Measurements from ENCODE around the gene JAZF1. TPM values are rescaled to one million over a fixed set of nuclear protein-coding genes. Genes with fewer than 3 reads are reported as not detected.

JAZF1 gene
- total RNA-seq, 2 experiments from 2014 or later, result 5.2 to 7.6 TPM

DNA sequence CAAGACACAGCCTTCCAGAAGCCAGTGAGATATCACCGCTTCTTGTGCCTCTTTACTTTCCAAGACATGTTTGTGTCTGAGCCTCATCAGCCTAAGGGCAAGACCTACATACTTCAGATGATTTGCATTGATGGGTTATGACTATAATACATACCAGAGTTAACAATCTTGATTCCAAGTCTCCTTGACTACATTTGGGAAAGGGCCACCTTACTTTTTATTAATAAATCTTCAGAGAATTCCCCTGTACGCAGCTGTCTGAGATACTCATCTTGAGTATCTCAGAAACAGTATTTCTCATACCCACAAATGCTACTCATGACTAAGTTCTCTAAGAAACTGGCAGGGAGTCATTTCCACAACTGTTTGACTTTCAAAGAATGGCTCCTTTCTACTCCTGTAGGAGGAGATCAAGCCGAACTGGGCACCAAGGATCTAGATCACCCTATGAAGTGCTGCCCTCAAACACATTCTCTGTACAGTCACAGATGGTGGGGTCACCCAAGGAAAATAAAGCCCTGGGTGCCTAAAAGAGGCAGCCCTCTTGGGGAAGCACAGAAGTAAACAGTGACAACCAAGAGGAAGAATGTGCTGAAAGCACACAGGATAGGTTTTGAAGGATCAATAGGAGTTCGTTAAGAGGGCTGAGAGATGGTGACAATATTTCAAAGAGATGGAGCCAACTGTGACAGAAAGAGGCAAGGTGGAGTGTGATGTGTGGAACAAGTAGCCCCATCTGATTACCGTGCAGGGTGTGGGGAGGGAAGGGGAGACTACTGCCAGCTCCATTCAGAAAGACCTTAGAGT, 138.9 kb downstream of the JAZF1 start:
- H3K27ac Mint-ChIP-seq, result no peak overlapping the region
- ChIA-PET CTCF (interaction anchor here (0.8 to 1.4 kb wide), 2 partner anchors 13 to 20 kb away, joined by 3 read pairs; no protein-coding TSS in a partner anchor), POLR2A (no interaction called here)
- no peaks in the 10 kb centered on the region for H3K36me3 Mint-ChIP-seq (ENCODE audit: low read depth)
- no peak overlapping the region for H3K4me3 Mint-ChIP-seq
- H3K9me3 Mint-ChIP-seq, result no peaks in the 10 kb centered on the region
- peaks cover 12% of the 10 kb centered on the region for H3K27me3 Mint-ChIP-seq
- peaks cover 13% of the 10 kb centered on the region for H3K4me1 Mint-ChIP-seq
- DNase-seq, result no peak

DNA sequence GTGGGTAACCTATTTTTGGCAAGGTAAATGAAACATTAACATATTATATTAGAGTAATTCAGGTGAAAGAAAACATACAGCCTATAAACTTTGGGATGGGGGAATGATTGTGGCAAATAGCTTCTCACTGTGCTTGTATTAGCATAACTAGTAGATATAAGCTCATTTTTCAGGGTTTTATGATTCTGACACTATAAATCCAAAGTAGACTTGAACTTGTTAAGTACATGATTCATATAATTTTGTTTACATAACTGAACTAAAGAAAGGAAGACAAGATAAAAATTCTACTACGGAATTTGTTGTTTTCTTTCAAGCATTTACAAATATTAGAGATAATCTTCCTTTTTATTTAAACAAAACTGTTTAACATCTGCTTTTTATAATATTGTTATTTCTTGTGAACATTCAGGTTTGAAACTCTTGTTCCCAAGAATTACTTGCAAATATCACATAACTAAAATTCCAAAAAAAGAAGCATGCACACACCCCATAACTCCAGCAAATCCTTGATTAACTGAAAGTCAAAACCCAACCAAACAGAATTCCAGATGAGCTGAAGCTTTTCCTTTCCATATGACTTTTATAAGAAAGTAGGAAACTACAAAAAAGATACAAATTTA, 142.3 kb downstream of the JAZF1 start:
- H3K36me3 Mint-ChIP-seq (ENCODE audit: low read depth), result no peaks in the 10 kb centered on the region
- peaks cover 19% of the 10 kb centered on the region for H3K4me1 Mint-ChIP-seq
- H3K27me3 Mint-ChIP-seq, result peaks cover 11% of the 10 kb centered on the region
- CTCF ChIA-PET, result interaction anchor here (0.7 to 1.5 kb wide), 2 partner anchors 24 to 59 kb away, joined by 3 read pairs; no protein-coding TSS in a partner anchor
- H3K4me3 Mint-ChIP-seq, result no peak overlapping the region
- no peak for DNase-seq
- no peaks in the 10 kb centered on the region for H3K9me3 Mint-ChIP-seq
- POLR2A ChIA-PET, result no interaction called here
- no peak overlapping the region for H3K27ac Mint-ChIP-seq

DNA sequence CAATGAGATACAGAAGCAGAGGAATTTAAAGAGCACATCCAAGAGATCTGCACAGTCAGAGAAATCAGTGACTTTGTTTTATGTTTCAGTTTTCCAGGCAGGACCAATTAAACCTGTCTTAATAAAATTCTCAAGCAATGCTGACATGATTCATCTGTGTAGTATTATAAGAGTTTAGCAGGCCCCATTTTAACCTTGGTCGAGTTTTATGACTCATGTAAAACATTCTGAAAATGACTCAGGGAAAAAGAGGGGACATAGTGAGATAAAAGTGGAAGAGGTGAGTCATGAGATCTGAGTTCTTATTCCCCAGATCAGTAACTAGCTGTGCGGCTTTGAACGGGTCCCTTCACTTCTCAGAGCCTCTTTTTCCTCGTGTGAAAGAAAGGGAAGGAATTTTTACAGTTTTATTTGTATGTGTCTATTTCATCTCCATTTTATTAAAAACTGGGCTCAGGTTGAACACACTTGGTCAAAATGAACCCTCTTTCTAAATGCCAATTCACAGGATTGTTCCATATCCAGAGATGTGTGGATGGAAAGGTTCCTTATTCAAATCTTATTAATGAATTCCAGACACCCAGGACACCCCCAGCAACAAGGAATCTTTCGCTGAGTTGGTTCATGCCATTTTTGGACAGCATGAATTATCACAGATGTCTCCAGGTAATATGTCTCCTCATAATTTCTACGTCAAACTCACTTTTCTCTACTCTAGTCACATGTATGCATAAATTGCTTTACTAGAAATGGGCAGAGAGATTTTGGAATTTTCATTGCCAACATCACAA, 143.2 kb downstream of the JAZF1 start:
- H3K9me3 Mint-ChIP-seq, result no peaks in the 10 kb centered on the region
- POLR2A ChIA-PET, result interaction anchor here (0.6 kb wide), 1 partner anchor 240 kb away, joined by 3 read pairs; no protein-coding TSS in a partner anchor
- CTCF ChIA-PET, result interaction anchor here (1.5 kb wide), 1 partner anchor 60 kb away, joined by 3 read pairs; no protein-coding TSS in a partner anchor
- no peaks in the 10 kb centered on the region for H3K36me3 Mint-ChIP-seq (ENCODE audit: low read depth)
- peaks cover 20% of the 10 kb centered on the region for H3K4me1 Mint-ChIP-seq
- no peak overlapping the region for H3K4me3 Mint-ChIP-seq
- no peak overlapping the region for H3K27ac Mint-ChIP-seq
- DNase-seq, result no peak
- peaks cover 11% of the 10 kb centered on the region for H3K27me3 Mint-ChIP-seq

DNA sequence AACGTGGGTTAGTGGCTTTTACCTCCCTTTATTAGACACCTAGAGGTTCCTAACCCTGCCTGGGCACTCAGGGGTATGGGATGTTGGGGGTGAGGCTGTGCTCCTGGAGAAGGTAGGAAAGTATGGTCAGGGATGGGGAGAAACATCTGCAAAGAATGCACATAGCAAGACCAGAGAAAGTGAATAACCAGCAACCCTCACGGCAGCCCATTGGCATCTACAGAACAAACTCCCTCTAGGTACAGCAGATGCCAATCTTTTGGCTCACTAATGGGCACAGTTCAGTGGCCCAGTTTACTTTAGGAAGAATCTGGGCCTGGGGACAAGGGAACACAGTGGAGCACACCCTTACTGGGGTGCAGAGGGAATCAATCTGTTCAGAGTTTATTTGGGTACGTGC, 143.9 kb downstream of the JAZF1 start:
- H3K36me3 Mint-ChIP-seq (ENCODE audit: low read depth), result no peaks in the 10 kb centered on the region
- CTCF ChIA-PET, result no interaction called here
- H3K27me3 Mint-ChIP-seq, result peaks cover 13% of the 10 kb centered on the region
- no peaks in the 10 kb centered on the region for H3K9me3 Mint-ChIP-seq
- DNase-seq, result no peak
- no peak overlapping the region for H3K27ac Mint-ChIP-seq
- peaks cover 20% of the 10 kb centered on the region for H3K4me1 Mint-ChIP-seq
- H3K4me3 Mint-ChIP-seq, result no peak overlapping the region
- POLR2A ChIA-PET, result no interaction called here

DNA sequence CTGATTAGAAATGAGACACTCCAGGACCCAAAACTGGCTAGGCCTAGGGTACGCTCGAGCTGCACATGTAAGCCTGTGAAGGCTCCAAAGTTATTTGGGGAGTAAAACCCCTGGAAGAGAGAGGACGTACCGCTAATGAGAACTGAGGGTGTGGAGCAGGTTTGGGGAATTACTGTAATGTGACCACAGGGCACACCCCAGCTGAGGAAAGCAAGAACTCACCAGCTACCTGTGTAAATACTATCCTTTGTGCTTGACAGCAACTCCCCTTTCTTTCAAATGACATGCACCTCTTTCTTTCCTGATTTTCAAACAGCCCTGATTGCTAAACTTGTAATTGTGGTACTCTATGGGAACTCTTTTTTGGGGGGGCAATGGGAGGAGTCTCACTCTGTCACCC, 147.2 kb downstream of the JAZF1 start:
- H3K27ac Mint-ChIP-seq, result no peak overlapping the region
- DNase-seq, result no peak
- ChIA-PET CTCF (no interaction called here), POLR2A (no interaction called here)
- no peaks in the 10 kb centered on the region for H3K9me3 Mint-ChIP-seq
- H3K36me3 Mint-ChIP-seq (ENCODE audit: low read depth), result no peaks in the 10 kb centered on the region
- peaks cover 20% of the 10 kb centered on the region for H3K4me1 Mint-ChIP-seq
- H3K27me3 Mint-ChIP-seq, result peaks cover 12% of the 10 kb centered on the region
- no peak overlapping the region for H3K4me3 Mint-ChIP-seq

DNA sequence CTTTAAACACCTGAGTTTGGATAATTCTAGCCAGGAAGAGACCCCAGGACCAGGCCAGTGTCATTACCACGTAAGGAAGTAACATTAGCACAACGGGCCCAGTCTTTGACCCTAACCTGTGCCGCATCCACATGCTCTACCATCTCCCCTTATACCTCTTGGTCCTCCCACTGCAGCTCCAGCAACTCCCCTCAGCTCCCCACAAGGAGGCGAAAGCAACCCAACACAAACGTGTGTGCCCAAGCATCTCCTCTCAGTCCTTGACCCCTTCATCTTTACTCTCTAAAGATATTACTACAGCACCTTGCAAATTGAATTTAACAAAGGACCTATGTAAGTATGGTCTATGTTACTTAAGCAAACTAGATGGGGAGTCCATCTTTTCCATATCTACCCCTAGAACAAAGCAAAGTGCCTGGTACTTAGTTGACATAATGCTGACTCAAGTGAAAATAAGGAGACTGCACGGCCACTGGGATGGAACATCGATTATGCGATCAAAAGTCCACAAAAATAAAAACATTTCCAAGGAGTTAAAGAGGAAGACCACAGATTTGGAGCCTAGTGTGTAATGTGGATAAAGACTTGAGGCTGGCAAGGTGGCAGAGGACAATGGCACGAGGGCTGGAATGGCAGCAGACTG, 147.7 kb downstream of the JAZF1 start:
- H3K4me1 Mint-ChIP-seq, result peaks cover 19% of the 10 kb centered on the region
- no peak overlapping the region for H3K4me3 Mint-ChIP-seq
- POLR2A ChIA-PET, result no interaction called here
- CTCF ChIA-PET, result no interaction called here
- no peaks in the 10 kb centered on the region for H3K36me3 Mint-ChIP-seq (ENCODE audit: low read depth)
- DNase-seq, result no peak
- peaks cover 8% of the 10 kb centered on the region for H3K27me3 Mint-ChIP-seq
- H3K27ac Mint-ChIP-seq, result no peak overlapping the region
- no peaks in the 10 kb centered on the region for H3K9me3 Mint-ChIP-seq

DNA sequence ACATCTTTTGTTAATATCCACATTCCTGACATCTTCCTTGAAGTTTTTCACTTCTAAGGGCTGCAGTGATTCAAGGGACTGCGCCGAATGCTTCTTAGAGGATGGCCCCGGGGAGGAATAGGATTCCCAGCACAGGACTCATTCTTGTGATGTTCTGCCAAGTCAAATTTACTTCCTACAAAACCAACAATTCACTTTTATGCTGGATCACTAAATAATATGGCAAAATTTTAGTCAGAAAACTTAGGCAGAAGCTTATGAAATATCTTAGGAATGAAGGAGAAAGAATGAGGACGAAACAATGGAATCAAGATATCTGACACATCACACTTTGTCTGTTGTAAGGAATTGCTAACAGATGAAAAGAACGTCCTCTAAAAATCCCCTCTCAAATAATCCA, 151.5 kb downstream of the JAZF1 start:
- no peak overlapping the region for H3K4me3 Mint-ChIP-seq
- H3K27me3 Mint-ChIP-seq, result peaks cover 2% of the 10 kb centered on the region
- H3K36me3 Mint-ChIP-seq (ENCODE audit: low read depth), result no peaks in the 10 kb centered on the region
- ChIA-PET CTCF (no interaction called here), POLR2A (no interaction called here)
- DNase-seq, result no peak
- no peak overlapping the region for H3K27ac Mint-ChIP-seq
- peaks cover 7% of the 10 kb centered on the region for H3K4me1 Mint-ChIP-seq
- no peaks in the 10 kb centered on the region for H3K9me3 Mint-ChIP-seq

DNA sequence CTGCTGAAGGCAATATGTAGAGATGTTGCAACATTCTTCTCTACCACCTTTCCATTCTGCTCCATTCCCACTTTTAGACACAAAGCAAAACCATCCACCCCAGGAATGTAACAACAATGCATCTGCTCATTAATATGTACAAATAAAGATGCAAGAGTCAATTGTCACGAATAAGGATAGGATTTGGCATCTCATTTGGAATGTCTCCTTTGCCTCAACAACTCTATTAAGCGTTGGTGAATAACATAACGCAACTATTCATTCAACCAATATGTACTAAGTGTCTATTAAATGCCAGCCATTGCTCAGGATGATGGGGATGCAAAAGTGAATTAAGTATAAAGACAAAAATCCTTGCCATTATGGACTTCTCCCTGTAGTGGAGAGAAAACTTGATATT, 152.1 kb downstream of the JAZF1 start:
- no peak for DNase-seq
- H3K27me3 Mint-ChIP-seq, result peaks cover 2% of the 10 kb centered on the region
- no peaks in the 10 kb centered on the region for H3K36me3 Mint-ChIP-seq (ENCODE audit: low read depth)
- H3K9me3 Mint-ChIP-seq, result no peaks in the 10 kb centered on the region
- no peak overlapping the region for H3K4me3 Mint-ChIP-seq
- peaks cover 4% of the 10 kb centered on the region for H3K4me1 Mint-ChIP-seq
- ChIA-PET POLR2A (no interaction called here), CTCF (no interaction called here)
- H3K27ac Mint-ChIP-seq, result no peak overlapping the region

DNA sequence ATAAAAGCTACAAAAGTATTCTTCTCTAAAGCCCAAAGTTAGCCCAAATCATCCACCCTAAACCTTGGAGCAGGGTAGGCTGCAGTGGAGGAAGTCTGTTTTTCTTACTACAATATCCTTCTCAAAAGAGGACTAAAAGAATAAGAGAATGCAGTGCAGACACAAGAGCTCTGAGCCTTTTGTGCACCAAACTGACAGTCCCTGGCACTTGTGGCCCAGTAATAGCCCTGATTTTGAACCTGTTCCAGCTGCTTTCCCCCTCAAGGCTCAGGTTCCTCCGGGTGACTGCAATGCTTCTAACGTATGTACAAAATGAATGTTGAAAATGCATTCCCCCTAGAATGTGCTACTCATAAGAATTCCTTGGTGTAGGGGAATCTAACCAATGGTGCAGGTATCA, 154.4 kb downstream of the JAZF1 start:
- Mint-ChIP-seq H3K9me3 (no peaks in the 10 kb centered on the region), H3K4me1 (peaks cover 2% of the 10 kb centered on the region), H3K27me3 (no peaks in the 10 kb centered on the region), H3K36me3 (ENCODE audit: low read depth) (no peaks in the 10 kb centered on the region), H3K27ac (no peak overlapping the region), H3K4me3 (no peak overlapping the region)
- POLR2A ChIA-PET, result no interaction called here
- DNase-seq, result no peak
- CTCF ChIA-PET, result interaction anchor here (1.5 kb wide), 1 partner anchor 10 kb away, joined by 4 read pairs; no protein-coding TSS in a partner anchor

DNA sequence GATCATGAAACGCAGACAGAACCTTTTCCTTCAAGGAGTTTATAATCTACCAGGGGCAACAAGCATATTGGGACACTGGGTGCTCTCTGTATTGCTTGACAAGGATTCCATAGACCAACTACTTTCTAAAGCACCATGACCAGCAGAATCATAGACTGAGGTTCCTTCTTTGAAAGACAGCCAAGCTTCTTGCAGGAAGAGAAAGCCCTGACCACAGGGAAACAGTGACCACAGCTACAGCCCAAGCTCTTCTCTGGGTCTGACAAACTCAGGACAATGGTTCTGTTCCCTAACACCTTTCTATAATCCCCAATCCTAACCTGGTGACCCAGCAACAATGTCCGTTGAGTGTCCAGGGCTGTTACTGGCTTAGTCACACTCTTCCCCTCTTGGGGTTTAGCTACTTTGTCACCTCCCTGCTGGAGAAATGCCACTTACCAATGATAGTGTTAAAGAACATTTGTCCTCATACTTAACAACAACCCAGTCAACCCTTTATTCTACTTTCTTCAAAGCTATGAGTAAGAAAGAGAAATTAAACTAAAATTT, 155.7 kb downstream of the JAZF1 start:
- POLR2A ChIA-PET, result no interaction called here
- Mint-ChIP-seq H3K4me3 (no peak overlapping the region), H3K27me3 (no peaks in the 10 kb centered on the region), H3K4me1 (peaks cover 4% of the 10 kb centered on the region), H3K27ac (no peak overlapping the region), H3K9me3 (no peaks in the 10 kb centered on the region), H3K36me3 (ENCODE audit: low read depth) (no peaks in the 10 kb centered on the region)
- no peak for DNase-seq
- CTCF ChIA-PET, result interaction anchor here (1.1 to 1.5 kb wide), 2 partner anchors 9 to 53 kb away, joined by 3 to 4 read pairs; no protein-coding TSS in a partner anchor

DNA sequence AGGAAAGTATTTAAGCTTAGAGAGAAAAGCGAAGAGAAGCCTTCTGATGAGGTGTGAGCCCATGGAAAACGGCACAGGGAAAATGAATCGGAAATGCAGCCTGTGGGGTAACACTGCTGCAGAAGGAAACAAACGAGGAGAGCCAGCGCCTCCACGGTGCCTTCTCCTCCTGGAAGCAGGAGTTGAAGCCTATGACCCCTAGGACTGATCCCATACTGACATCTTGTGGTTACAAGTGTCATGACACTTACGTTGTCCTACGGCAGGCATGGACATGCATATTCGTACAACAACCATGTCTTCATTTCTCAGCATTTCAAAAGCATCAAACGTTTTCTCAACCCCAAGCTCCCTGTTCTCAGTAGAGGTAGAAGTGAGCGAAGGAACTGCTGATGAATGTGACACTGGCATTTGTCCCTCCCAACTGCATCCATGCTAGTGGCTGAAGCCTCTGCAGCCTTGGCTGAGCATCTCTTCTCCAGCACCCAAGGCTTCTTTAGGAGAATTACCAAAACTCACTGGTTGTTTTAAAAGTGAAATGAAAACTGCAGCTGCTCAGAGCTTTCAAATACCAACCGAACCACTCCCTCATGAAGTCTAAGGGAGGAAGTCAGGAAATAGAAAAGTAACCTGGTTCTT, 160.2 kb downstream of the JAZF1 start:
- Mint-ChIP-seq H3K9me3 (no peaks in the 10 kb centered on the region), H3K4me1 (peaks cover 2% of the 10 kb centered on the region), H3K36me3 (ENCODE audit: low read depth) (no peaks in the 10 kb centered on the region), H3K27me3 (no peaks in the 10 kb centered on the region), H3K4me3 (no peak overlapping the region), H3K27ac (no peak overlapping the region)
- DNase-seq, result peak; percentile 51
- CTCF ChIA-PET, result interaction anchor here (0.7 to 1.2 kb wide), 3 partner anchors 99 to 825 kb away, joined by 3 read pairs; no protein-coding TSS in a partner anchor
- POLR2A ChIA-PET, result no interaction called here

DNA sequence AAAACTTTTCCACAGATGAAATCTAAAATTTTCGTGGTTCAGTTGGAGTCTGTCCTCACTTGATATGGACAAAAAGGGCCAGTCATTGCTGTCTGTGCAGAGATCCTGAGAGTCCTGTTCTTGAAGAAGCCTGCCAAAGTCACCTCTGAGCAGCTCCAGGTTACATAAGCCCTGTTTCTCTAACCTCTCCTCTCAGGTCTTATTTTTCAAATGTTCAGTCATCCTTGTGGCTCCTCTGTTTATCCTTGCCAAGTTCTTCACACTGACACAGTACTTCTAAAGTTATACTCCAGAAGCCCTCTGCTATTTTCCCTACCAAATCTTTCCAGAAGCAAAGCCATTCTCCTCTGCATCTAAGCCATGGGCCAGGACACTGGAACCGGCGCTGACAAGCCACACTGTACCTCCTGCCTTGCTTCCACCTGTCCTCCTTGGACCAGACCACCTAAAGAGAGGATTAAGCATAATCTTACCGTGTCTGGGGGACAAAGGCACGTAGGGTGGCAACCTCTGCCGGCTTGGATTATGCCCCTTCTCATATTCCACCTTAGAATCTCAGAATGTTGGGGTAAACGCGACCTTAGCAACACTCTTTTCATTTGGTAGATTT, 161.6 kb downstream of the JAZF1 start:
- peaks cover 7% of the 10 kb centered on the region for H3K36me3 Mint-ChIP-seq (ENCODE audit: low read depth)
- no peak overlapping the region for H3K27ac Mint-ChIP-seq
- peaks cover 2% of the 10 kb centered on the region for H3K4me1 Mint-ChIP-seq
- ChIA-PET POLR2A (no interaction called here), CTCF (no interaction called here)
- no peak overlapping the region for H3K4me3 Mint-ChIP-seq
- H3K27me3 Mint-ChIP-seq, result no peaks in the 10 kb centered on the region
- DNase-seq, result no peak
- peaks cover 7% of the 10 kb centered on the region for H3K9me3 Mint-ChIP-seq

Data from activated CD4-positive, alpha-beta T cell treated with anti-CD3 and anti-CD28 coated beads, Interleukin-2, amount 10 ng/mL, durations not matched to agents 7 days and 5 days (primary cell).